Gastrocnemius medialis (tissue), 4 donors: ENCODE data around the gene SEC23A. TPM values are rescaled to one million over a fixed set of nuclear protein-coding genes. Genes with fewer than 3 reads are reported as not detected.
"Not testable (repeated sequence)": the region's sequence is repeated elsewhere in the genome, so short reads cannot be mapped to it uniquely, and the experiment has no call there.

Experiments used
- ATAC-seq, 2 donors: fragments of 150-250 bp; one replicate each; pipeline ENCODE4 v1.9.1; 2016
- DNase-seq, 2 donors: peaks; one replicate each; pipeline ENCODE4 v3.0.0-alpha.2; 2019
- H3K27ac ChIP-seq, 4 donors: fragments of 200-600 bp; sonication (generic); 1 replicate in 1 of 4; 2 replicates in 3 of 4; pipeline ENCODE4 v1.5.1; 2016 to 2018; ENCODE audit warnings: mild to moderate bottlenecking in 2 of 4, moderate library complexity in 1 of 4
- H3K27me3 ChIP-seq, 3 donors: fragments of 200-600 bp; sonication (generic) in 2 of 3; 1 replicate in 1 of 3; 2 replicates in 2 of 3; pipeline versions ENCODE4 v1.5.1 to v1.6.0; 2016 to 2019; ENCODE audit warnings: mild to moderate bottlenecking in 1 of 3, moderate library complexity in 1 of 3
- H3K36me3 ChIP-seq, 2 donors: fragments of 200-600 bp; sonication (generic) in 1 of 2; one replicate each; pipeline ENCODE4 v1.5.1; 2017 to 2018
- H3K4me1 ChIP-seq, 2 donors: fragments of 200-600 bp; sonication (generic) in 1 of 2; one replicate each; pipeline ENCODE4 v1.5.1; 2016 to 2017; ENCODE audit warnings: mild to moderate bottlenecking in 2 of 2
- H3K4me3 ChIP-seq, 4 donors: fragments of 200-600 bp; sonication (generic) in 3 of 4; 1 replicate in 1 of 4; 2 replicates in 3 of 4; pipeline ENCODE4 v1.5.1; 2016 to 2019; ENCODE audit warnings: mild to moderate bottlenecking in 2 of 4
- H3K9me3 ChIP-seq, 3 donors: fragments of 200-600 bp; sonication (generic) in 2 of 3; 1 replicate in 1 of 3; 2 replicates in 2 of 3; pipeline ENCODE4 v1.5.1; 2016 to 2019
- CTCF ChIP-seq, 5 experiments: fragments of 450-650 bp in 3 of 5; fragments of 200-600 bp in 2 of 5; sonication (generic) in 2 of 5; IDR thresholded peaks in 4 of 5; conservative IDR thresholded peaks in 1 of 5; 1 replicate in 4 of 5; 2 replicates in 1 of 5; pipeline ENCODE4 v1.5.1; 2016 to 2019; ENCODE audit warnings: antibody characterized with exemption in 5 of 5, mild to moderate bottlenecking in 3 of 5, moderate library complexity in 3 of 5
- POLR2A ChIP-seq, 2 donors: fragments of 450-650 bp; IDR thresholded peaks; one replicate each; pipeline ENCODE4 v1.6.1; 2017; ENCODE audit warnings: antibody characterized with exemption in 2 of 2, mild to moderate bottlenecking in 2 of 2, moderate library complexity in 2 of 2
- in situ Hi-C, 4 donors: fragments of 200-750 bp; cut with MboI; loops; one replicate each; pipeline versions ENCODE4 v1.15.0 to v1.8.0; 2017; ENCODE audit warnings: low sequenced_read_pairs in 4 of 4
- intact Hi-C: fragments of 100-400 bp; cut with DNase I; formaldehyde crosslinking; loops from one replicate; pipeline ENCODE4 v1.15.1; 2023; ENCODE audit warnings: low total_unique reads
- total RNA-seq, 4 donors: library from RNA; depleted of rRNA; stranded (reverse); fragments of >200 nt; gene quantifications; one replicate each; pipeline versions ENCODE4 v1.1.0 to v1.2.3, GENCODE V29; 2016

SEC23A gene
- total RNA-seq, 4 donors from 2014 or later = 79.9 to 183 (median 93.9) TPM

GRCh38 chr14:39060818-39061437 is 42.1 kb downstream of the SEC23A start:
- peaks cover 2 to 74% of the 10 kb centered on the region in 2 donors for H3K36me3 ChIP-seq
- in situ Hi-C loops = no loop called here
- H3K4me3 ChIP-seq = no peak overlapping the region
- intact Hi-C loops = no loop called here
- no peaks in the 10 kb centered on the region for H3K4me1 ChIP-seq
- ATAC-seq (no peak), DNase-seq (no peak)
- H3K27me3 ChIP-seq = no peaks in the 10 kb centered on the region
- no peak for TF ChIP-seq POLR2A (IDR thresholded peaks at IDR 0.05)
- TF ChIP-seq CTCF (IDR thresholded peaks at IDR 0.05 in 4 of 5, conservative IDR thresholded peaks at IDR 0.05 in 1 of 5) = no peak
- H3K9me3 ChIP-seq = no peaks in the 10 kb centered on the region
- H3K27ac ChIP-seq = no peak overlapping the region

- ATAC-seq (no peak), DNase-seq (no peak)
- H3K27me3 ChIP-seq = no peaks in the 10 kb centered on the region
- TF ChIP-seq POLR2A (IDR thresholded peaks at IDR 0.05) (no peak), CTCF (IDR thresholded peaks at IDR 0.05 in 4 of 5, conservative IDR thresholded peaks at IDR 0.05 in 1 of 5) (no peak)
- H3K36me3 ChIP-seq = peaks cover 3 to 75% of the 10 kb centered on the region in 2 donors
- intact Hi-C loops = no loop called here
- in situ Hi-C loops = no loop called here
- H3K27ac ChIP-seq = no peak overlapping the region
- H3K4me1 ChIP-seq = no peaks in the 10 kb centered on the region
- no peaks in the 10 kb centered on the region for H3K9me3 ChIP-seq
- no peak overlapping the region for H3K4me3 ChIP-seq
Observed at GRCh38 chr14:39055786-39056474, 47.1 kb downstream of the SEC23A start.

- H3K4me3 ChIP-seq, DNase-seq, intact Hi-C loops, H3K9me3 ChIP-seq, ATAC-seq, H3K4me1 ChIP-seq, H3K27ac ChIP-seq, H3K27me3 ChIP-seq, in situ Hi-C loops: not testable (repeated sequence)
- H3K36me3 ChIP-seq = peaks cover 3 to 74% of the 10 kb centered on the region in 2 donors
Observed at GRCh38 chr14:39052869-39053454, 50.1 kb downstream of the SEC23A start.

GRCh38 chr14:39050389-39050788 is 52.6 kb downstream of the SEC23A start:
- no peak overlapping the region for H3K27ac ChIP-seq
- no peak overlapping the region for H3K4me3 ChIP-seq
- intact Hi-C loops (no loop called here), in situ Hi-C loops (no loop called here)
- DNase-seq = no peak
- H3K27me3 ChIP-seq = no peaks in the 10 kb centered on the region
- H3K4me1 ChIP-seq = no peaks in the 10 kb centered on the region
- H3K36me3 ChIP-seq = peaks cover 0 to 78% of the 10 kb centered on the region in 2 donors
- no peak for ATAC-seq
- no peaks in the 10 kb centered on the region for H3K9me3 ChIP-seq
- TF ChIP-seq CTCF (IDR thresholded peaks at IDR 0.05 in 4 of 5, conservative IDR thresholded peaks at IDR 0.05 in 1 of 5) (no peak), POLR2A (IDR thresholded peaks at IDR 0.05) (no peak)

- in situ Hi-C loops, H3K9me3 ChIP-seq, ATAC-seq, H3K4me1 ChIP-seq, intact Hi-C loops, H3K4me3 ChIP-seq, H3K27me3 ChIP-seq, H3K27ac ChIP-seq, DNase-seq: not testable (repeated sequence)
- H3K36me3 ChIP-seq = peaks cover 2 to 69% of the 10 kb centered on the region in 2 donors
Observed at GRCh38 chr14:39045889-39046288, 57.1 kb downstream of the SEC23A start.
